ENCODE data around the gene LYZL1. TPM values are rescaled to one million over a fixed set of nuclear protein-coding genes. Genes with fewer than 3 reads are reported as not detected.
"Not testable (repeated sequence)": the region's sequence is repeated elsewhere in the genome, so short reads cannot be mapped to it uniquely, and the experiment has no call there.

Gene LYZL1
- total RNA-seq, 2 donors from 2014 or later, result not detected

DNA sequence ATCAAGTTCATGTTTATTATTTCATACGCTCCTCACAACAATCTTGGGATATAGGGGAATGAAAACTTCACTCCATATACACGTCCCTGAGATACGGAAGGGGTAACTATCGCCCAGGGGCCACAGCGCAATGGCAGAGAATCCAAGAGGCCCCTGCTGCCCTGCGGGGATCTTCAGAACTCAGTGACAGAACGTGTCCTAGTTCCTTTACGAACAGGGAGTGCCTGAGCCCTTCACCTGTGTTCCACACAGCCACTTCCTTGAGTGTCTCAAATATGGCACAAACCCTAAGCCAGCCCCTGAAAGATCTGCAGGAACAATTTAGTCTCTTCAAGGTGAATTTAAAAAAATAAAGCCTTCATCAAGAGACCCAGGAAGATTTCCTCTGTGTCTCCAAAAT is 25.9 kb downstream of the LYZL1 start:
- Histone ChIP-seq H3K36me3 (no peaks in the 10 kb centered on the region), H3K4me3 (no peak overlapping the region), H3K4me1 (ENCODE audit: control insufficient read depth in 1 of 2, low read depth in 2 of 2) (peaks cover 4 to 15% of the 10 kb centered on the region in 2 donors), H3K27ac (no peak overlapping the region), H3K27me3 (replicated peaks; ENCODE audit: insufficient read depth) (no peaks in the 10 kb centered on the region), H3K9me3 (no peaks in the 10 kb centered on the region)
- DNase-seq (ENCODE audit: low spot score) (no peak), ATAC-seq (ENCODE audit: insufficient number of reproducible peaks, low FRiP score, low read depth) (no peak)
- TF ChIP-seq, protein P1, sequence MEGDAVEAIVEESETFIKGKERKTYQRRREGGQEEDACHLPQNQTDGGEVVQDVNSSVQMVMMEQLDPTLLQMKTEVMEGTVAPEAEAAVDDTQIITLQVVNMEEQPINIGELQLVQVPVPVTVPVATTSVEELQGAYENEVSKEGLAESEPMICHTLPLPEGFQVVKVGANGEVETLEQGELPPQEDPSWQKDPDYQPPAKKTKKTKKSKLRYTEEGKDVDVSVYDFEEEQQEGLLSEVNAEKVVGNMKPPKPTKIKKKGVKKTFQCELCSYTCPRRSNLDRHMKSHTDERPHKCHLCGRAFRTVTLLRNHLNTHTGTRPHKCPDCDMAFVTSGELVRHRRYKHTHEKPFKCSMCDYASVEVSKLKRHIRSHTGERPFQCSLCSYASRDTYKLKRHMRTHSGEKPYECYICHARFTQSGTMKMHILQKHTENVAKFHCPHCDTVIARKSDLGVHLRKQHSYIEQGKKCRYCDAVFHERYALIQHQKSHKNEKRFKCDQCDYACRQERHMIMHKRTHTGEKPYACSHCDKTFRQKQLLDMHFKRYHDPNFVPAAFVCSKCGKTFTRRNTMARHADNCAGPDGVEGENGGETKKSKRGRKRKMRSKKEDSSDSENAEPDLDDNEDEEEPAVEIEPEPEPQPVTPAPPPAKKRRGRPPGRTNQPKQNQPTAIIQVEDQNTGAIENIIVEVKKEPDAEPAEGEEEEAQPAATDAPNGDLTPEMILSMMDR (IDR thresholded peaks at IDR 0.05), result no peak

DNA sequence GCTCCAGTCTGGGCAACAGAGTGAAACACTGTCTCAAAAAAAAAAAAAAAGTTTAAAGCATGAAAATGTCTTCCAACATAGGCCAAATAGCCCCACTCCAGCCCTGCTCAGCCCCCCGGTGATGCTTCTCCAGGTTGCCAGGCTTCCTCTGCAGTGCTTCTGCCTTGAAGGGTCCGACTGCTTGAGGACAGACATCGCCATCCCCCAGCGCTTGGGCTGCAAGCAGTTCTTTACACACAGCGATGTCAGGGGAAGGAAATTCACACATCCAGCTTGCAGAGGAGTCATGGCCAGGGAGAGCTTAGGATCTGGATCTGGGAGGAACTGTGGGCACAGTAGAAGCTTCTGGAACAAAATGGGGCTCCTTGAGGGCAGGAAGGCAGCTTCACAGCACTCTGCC is 26.9 kb downstream of the LYZL1 start:
- H3K27me3 ChIP-seq (replicated peaks; ENCODE audit: insufficient read depth), result no peaks in the 10 kb centered on the region
- H3K9me3 ChIP-seq, result no peaks in the 10 kb centered on the region
- no peaks in the 10 kb centered on the region for H3K36me3 ChIP-seq
- ATAC-seq (ENCODE audit: insufficient number of reproducible peaks, low FRiP score, low read depth) (no peak), DNase-seq (ENCODE audit: low spot score) (no peak)
- no peak overlapping the region for H3K4me3 ChIP-seq
- H3K27ac ChIP-seq, result no peak overlapping the region
- H3K4me1 ChIP-seq (ENCODE audit: control insufficient read depth in 1 of 2, low read depth in 2 of 2), result peaks cover 4 to 15% of the 10 kb centered on the region in 2 donors
- TF ChIP-seq, protein P1 (IDR thresholded peaks at IDR 0.05), result no peak

DNA sequence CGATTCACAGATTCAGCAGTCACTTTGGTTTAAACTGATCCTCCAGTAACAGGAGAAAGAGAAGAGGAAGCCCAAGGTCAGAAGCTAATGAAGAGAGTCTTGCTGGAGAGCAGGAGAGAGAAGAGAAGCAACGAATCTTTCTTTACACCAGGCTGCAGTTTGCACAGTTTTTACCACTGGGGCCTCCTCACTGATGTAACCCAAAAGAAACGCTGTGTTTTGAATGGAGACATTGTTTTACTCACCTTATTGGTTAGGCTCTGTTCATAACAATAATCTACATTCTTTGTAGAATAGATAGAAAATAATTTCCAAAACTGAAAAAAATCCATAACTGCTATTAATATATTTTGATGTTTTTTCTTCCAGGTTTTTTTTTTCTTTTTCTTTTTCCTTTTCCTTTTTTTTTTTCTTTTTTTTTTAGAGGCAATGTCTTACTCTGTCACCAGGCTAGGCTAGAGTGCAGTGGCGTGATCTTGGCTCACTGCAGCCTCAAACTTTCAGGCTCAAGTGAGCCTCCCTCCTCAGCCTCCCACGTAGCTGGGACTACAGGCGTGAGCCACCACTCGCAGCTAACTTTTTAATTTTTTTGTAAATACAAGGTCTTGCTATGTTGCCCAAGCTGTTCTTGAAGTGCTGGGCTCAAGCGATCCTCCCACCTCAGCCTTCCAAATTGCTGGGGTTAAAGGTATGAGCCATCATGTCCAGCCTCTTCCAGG is 27.6 kb downstream of the LYZL1 start:
- no peak overlapping the region for H3K4me3 ChIP-seq
- TF ChIP-seq, protein P1 (IDR thresholded peaks at IDR 0.05), result no peak
- H3K27ac ChIP-seq, result no peak overlapping the region
- H3K9me3 ChIP-seq, result no peaks in the 10 kb centered on the region
- DNase-seq (ENCODE audit: low spot score) (no peak), ATAC-seq (ENCODE audit: insufficient number of reproducible peaks, low FRiP score, low read depth) (no peak)
- peaks cover 4 to 15% of the 10 kb centered on the region in 2 donors for H3K4me1 ChIP-seq (ENCODE audit: control insufficient read depth in 1 of 2, low read depth in 2 of 2)
- no peaks in the 10 kb centered on the region for H3K27me3 ChIP-seq (replicated peaks; ENCODE audit: insufficient read depth)
- H3K36me3 ChIP-seq, result no peaks in the 10 kb centered on the region

DNA sequence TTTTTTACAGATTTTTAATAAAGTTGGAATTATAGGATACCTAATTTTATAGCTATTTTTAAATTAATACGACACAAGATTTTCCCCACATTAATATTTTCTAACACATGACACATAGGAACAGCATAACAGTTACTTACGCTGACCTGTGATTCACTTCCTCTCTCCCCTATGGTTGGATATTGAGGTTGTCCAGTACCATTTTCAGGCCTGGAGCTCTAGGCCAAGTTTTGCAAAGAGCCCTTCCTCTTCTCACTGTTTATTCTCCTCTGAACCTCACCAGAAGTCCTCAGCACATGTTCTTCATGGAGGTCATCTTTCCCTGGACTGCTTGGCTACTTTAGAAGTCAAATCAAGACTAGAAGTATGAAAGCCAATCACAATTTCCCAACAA is 28.2 kb downstream of the LYZL1 start:
- ATAC-seq (ENCODE audit: insufficient number of reproducible peaks, low FRiP score, low read depth), result no peak
- Histone ChIP-seq H3K9me3 (no peaks in the 10 kb centered on the region), H3K4me3 (no peak overlapping the region), H3K4me1 (ENCODE audit: control insufficient read depth in 1 of 2, low read depth in 2 of 2) (peaks cover 4 to 15% of the 10 kb centered on the region in 2 donors), H3K36me3 (no peaks in the 10 kb centered on the region), H3K27me3 (replicated peaks; ENCODE audit: insufficient read depth) (no peaks in the 10 kb centered on the region), H3K27ac (no peak overlapping the region)
- TF ChIP-seq, protein P1 (IDR thresholded peaks at IDR 0.05), result no peak
- no peak for DNase-seq (ENCODE audit: low spot score)

DNA sequence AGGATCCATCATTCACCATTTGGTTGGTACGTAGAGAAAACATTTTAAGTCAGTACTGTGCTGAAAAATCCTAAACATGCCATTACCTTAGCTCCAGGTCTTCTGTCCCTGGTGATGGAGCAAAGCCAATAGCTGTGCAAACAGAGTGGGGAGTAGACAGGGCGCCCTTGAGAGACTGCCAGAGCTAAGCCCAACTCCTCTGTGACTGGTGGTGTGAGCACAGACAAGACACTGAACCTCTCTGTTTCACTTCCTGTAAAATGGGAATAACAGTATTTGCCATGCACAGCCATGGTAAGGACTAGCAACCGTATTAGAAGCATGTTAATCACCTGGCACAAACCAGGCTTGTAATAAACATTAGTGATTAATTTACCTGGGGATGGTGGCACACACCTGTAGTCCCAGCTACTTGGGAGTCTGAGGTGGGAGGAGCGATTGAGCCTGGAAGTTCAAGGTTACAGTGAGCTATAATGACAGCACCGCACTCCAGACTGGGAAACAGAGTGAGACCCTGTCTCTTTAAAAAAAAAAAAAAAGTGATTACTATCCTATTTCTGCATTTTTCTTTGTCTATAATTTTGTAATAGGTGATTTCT is 28.7 kb downstream of the LYZL1 start:
- no peak for ATAC-seq (ENCODE audit: insufficient number of reproducible peaks, low FRiP score, low read depth)

DNA sequence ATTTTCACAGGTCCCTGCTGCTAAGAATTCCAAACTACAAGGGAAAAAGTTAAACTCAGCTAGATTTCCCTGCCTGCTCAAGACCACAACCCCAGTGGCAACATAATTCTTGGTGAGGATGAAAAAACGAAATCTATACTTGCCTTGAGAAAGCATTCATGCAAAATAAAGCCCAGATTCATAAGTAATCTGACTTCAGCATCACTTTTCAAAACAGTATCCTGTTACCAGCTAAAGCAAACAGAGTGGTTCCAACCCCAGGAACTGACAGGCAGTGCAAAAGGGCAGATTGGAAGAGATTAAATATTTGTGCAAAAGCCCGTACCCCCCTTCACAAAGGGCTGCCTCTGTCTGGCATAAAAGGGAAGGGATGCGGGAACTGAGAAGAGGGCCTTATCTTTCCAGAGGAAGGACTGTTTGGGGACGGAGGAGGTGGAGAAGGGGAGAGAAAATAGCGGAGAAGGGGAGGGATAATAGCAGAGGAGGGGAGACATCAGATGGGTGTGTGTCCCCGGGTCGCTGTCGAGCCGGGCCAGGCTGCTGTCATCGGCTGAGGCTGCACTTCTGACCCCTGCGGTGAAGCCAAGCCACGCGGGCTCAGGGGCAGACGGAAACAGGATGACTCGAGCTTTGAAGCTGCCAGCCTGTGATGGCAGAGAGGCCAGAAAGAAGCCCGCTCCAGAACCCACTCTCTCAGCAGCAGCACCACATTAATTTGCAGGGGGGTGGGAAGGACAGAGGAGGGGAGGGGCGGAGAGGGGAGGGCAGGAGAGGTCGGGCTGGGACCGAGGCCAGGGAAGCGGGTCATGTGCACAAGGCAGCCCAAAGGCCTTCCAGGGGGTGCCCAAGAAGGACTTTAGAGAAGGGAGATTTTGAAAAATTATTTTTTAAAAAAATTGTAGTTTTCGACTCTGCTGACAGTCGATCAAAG is 29.5 kb downstream of the LYZL1 start:
- H3K4me3 ChIP-seq, result peak overlapping the region; percentile 20
- not testable (repeated sequence) for H3K27me3 ChIP-seq (replicated peaks; ENCODE audit: insufficient read depth); ATAC-seq (ENCODE audit: insufficient number of reproducible peaks, low FRiP score, low read depth); H3K27ac ChIP-seq; H3K9me3 ChIP-seq; H3K36me3 ChIP-seq
- peaks cover 4 to 15% of the 10 kb centered on the region in 2 donors for H3K4me1 ChIP-seq (ENCODE audit: control insufficient read depth in 1 of 2, low read depth in 2 of 2)
- peak; percentile 15 for DNase-seq (ENCODE audit: low spot score)

More for the DNA sequence above, 28.7 kb downstream of the LYZL1 start:
- Histone ChIP-seq H3K9me3 (no peaks in the 10 kb centered on the region), H3K4me1 (ENCODE audit: control insufficient read depth in 1 of 2, low read depth in 2 of 2) (peaks cover 4 to 15% of the 10 kb centered on the region in 2 donors), H3K27me3 (replicated peaks; ENCODE audit: insufficient read depth) (no peaks in the 10 kb centered on the region), H3K27ac (no peak overlapping the region), H3K4me3 (no peak overlapping the region), H3K36me3 (no peaks in the 10 kb centered on the region)
- TF ChIP-seq, protein P1 (IDR thresholded peaks at IDR 0.05), result no peak
- DNase-seq (ENCODE audit: low spot score), result no peak

Measured in thoracic aorta (tissue), 2 donors.